ENCODE measurements around the gene RRP8.

RRP8 gene

DNA sequence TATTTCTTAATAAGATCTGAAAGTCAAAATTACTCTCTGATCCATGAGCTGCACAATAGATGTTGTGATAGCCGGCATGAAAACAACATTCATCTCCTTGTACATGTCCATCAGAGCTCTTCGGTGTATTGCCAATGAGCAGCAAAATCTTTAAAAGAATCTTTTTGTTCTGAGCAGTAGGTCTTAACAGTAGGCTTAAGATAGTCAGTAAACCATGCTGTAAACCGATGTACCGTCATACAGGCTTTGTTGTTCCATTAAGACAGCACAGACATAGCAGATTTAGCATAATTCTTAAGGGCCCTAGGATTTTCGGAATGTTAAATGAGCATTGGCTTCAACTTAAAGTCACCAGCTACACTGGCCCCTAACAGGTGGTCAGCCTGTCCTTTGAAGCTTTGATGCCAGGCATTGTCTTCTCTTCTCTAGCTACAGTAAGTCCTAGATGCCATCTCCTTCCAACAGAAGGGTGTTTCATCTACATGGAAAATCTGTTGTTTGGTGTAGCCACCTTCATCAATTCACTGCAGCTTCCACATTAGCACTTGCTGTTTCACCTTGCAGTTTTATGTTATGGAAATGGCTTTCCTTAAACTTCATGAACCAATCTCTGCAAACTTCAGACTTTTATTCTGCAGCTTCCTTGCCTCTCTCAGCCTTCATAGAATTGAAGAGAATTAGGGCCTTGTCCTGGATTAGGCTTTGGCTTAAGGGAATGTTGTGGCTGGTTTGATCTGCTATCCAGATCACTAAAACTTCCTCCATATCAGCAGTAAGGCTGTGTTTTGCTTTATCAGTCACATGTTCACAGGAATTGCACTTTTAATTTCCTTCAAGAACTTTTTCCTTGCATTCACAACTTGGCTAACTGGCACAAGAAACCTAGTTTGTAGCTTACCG, 28.4 kb downstream of the RRP8 start:
- Histone ChIP-seq H3K27me3 (ENCODE audit: control insufficient read depth, insufficient read depth, low read length) (no peaks in the 10 kb centered on the region; the same call in 1 of the 2 replicates), H3K9me3 (ENCODE audit: control insufficient read depth, insufficient read depth, low read length) (no peaks in the 10 kb centered on the region), H3K4me1 (ENCODE audit: control insufficient read depth, insufficient read depth, low read length) (no peaks in the 10 kb centered on the region), H3K27ac (ENCODE audit: low read depth, low read length) (no peak overlapping the region), H3K9ac (ENCODE audit: low read depth, low read length) (no peak overlapping the region), H3K4me3 (ENCODE audit: low read depth, low read length) (no peak overlapping the region), H3K36me3 (ENCODE audit: control insufficient read depth, insufficient read depth, low read length) (no peaks in the 10 kb centered on the region)

DNA sequence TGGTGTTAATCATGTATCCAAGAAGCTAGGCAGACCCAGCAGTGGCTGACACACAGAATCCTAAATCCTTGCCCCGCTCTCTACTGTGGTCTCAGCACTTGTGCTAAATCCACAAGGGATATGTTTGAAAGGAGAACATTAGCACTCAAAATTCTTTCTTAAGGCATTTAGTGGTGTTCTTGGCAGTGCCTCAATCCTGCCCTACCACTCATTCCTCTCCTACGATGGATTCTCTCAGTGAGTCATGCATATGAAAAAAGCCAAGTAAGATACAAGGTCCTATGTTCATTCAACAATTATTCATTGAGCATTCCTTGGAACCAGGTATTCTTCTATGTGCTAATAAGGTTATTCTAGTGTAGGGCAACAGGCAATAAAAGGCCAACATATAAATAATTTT, 31.2 kb downstream of the RRP8 start:
- no peak overlapping the region for H3K9ac ChIP-seq (ENCODE audit: low read depth, low read length)
- H3K36me3 ChIP-seq (ENCODE audit: control insufficient read depth, insufficient read depth, low read length), result no peaks in the 10 kb centered on the region
- H3K27ac ChIP-seq (ENCODE audit: low read depth, low read length), result no peak overlapping the region

DNA sequence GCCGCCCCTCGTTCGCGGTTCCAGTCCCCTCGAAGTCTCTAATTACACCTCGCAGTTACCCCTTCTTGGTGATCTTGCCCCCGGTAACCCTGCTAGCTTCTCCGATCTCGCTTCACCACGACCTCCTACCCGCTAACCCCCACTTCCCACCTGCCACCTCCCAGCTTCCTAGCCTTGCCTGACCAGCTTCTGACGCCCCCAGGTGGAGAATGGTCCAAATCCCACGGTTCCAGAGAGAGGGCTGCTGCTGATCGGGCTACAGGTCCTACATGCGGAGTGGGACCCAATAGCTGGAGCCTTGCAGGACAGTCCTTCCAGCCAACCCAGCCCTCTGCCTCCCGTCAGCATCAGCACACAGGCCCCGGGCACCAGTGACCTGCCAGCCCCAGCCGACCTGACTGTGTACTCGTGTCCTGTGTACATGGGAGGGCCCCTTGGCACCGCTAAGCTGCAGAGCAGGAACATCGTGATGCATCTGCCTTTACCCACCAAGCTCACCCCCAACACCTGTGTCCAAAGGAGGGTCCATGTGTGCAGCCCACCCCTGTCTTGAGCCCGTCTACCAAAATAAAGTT, 31.9 kb downstream of the RRP8 start:
- Histone ChIP-seq H3K9me3 (ENCODE audit: control insufficient read depth, insufficient read depth, low read length) (no peaks in the 10 kb centered on the region), H3K36me3 (ENCODE audit: control insufficient read depth, insufficient read depth, low read length) (no peaks in the 10 kb centered on the region), H3K9ac (ENCODE audit: low read depth, low read length) (no peak overlapping the region), H3K27ac (ENCODE audit: low read depth, low read length) (no peak overlapping the region), H3K4me1 (ENCODE audit: control insufficient read depth, insufficient read depth, low read length) (no peaks in the 10 kb centered on the region; the same call in 1 of the 2 replicates), H3K27me3 (ENCODE audit: control insufficient read depth, insufficient read depth, low read length) (no peaks in the 10 kb centered on the region; the same call in 1 of the 2 replicates), H3K4me3 (ENCODE audit: low read depth, low read length) (peak overlapping the region; percentile 41; the same call in 1 of the 2 replicates)

More for the DNA sequence above, 31.2 kb downstream of the RRP8 start:
- no peaks in the 10 kb centered on the region; the same call in 1 of the 2 replicates for H3K4me1 ChIP-seq (ENCODE audit: control insufficient read depth, insufficient read depth, low read length)
- H3K27me3 ChIP-seq (ENCODE audit: control insufficient read depth, insufficient read depth, low read length), result no peaks in the 10 kb centered on the region; the same call in 1 of the 2 replicates
- H3K4me3 ChIP-seq (ENCODE audit: low read depth, low read length), result no peak overlapping the region
- H3K9me3 ChIP-seq (ENCODE audit: control insufficient read depth, insufficient read depth, low read length), result no peaks in the 10 kb centered on the region

DNA sequence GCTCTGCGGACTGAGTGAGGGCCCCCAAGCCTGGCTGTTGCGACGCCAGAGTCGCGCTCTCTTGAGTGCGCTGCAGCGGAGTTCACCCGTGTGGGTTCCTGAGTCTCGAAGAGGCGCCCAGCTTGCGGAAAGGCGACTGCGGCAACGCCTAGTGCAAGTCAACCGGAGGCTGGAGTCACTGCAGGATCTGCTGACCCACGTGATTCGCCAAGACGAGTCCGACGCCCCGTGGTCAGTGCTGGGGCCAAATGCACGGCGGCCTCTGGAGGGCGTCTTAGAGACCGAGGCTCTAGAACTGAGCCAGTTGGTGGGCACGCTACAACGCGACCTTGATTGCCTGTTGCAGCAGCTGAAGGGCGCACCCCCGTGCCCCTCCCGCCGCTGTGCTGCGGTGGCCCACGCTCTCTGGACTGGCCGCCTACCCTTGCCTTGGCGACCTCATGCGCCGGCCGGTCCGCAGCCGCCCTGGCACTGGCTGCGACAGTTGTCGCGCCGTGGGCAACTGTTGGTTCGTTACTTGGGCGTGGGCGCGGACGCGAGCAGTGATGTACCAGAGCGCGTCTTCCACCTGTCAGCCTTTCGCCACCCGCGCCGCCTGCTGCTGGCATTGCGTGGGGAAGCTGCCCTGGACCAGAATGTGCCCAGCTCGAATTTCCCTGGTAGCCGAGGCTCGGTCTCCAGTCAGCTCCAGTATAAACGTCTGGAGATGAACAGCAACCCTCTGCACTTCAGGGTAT, 32.6 kb downstream of the RRP8 start:
- Histone ChIP-seq H3K4me3 (ENCODE audit: low read depth, low read length) (peak overlapping the region; percentile 41; the same call in 1 of the 2 replicates), H3K27ac (ENCODE audit: low read depth, low read length) (no peak overlapping the region), H3K36me3 (ENCODE audit: control insufficient read depth, insufficient read depth, low read length) (no peaks in the 10 kb centered on the region), H3K9me3 (ENCODE audit: control insufficient read depth, insufficient read depth, low read length) (no peaks in the 10 kb centered on the region), H3K27me3 (ENCODE audit: control insufficient read depth, insufficient read depth, low read length) (no peaks in the 10 kb centered on the region; the same call in 1 of the 2 replicates), H3K9ac (ENCODE audit: low read depth, low read length) (no peak overlapping the region), H3K4me1 (ENCODE audit: control insufficient read depth, insufficient read depth, low read length) (no peaks in the 10 kb centered on the region; the same call in 1 of the 2 replicates)

DNA sequence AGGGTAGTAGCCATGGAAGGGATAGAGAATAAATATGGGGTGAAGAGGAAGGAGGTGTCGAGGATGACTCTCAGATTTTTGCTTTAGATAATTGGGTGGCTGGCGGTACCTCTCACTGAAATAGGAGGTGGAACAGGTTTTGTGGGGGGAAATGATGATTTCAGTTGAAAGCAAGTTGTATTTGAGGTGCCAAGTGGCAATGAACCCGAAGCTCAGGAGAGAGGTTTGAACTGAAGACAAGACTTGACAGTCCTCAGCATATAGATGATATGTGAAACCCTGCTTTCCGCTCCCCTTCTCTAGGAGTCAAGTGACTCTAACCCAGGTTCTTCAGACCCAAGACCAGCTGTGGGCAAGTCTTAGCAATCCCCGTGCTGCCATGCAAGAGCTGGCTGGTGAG, 33.7 kb downstream of the RRP8 start:
- Histone ChIP-seq H3K36me3 (ENCODE audit: control insufficient read depth, insufficient read depth, low read length) (no peaks in the 10 kb centered on the region), H3K27ac (ENCODE audit: low read depth, low read length) (no peak overlapping the region), H3K27me3 (ENCODE audit: control insufficient read depth, insufficient read depth, low read length) (no peaks in the 10 kb centered on the region; the same call in 1 of the 2 replicates), H3K9ac (ENCODE audit: low read depth, low read length) (no peak overlapping the region), H3K4me1 (ENCODE audit: control insufficient read depth, insufficient read depth, low read length) (peaks cover 8% of the 10 kb centered on the region), H3K4me3 (ENCODE audit: low read depth, low read length) (no peak overlapping the region), H3K9me3 (ENCODE audit: control insufficient read depth, insufficient read depth, low read length) (no peaks in the 10 kb centered on the region)

DNA sequence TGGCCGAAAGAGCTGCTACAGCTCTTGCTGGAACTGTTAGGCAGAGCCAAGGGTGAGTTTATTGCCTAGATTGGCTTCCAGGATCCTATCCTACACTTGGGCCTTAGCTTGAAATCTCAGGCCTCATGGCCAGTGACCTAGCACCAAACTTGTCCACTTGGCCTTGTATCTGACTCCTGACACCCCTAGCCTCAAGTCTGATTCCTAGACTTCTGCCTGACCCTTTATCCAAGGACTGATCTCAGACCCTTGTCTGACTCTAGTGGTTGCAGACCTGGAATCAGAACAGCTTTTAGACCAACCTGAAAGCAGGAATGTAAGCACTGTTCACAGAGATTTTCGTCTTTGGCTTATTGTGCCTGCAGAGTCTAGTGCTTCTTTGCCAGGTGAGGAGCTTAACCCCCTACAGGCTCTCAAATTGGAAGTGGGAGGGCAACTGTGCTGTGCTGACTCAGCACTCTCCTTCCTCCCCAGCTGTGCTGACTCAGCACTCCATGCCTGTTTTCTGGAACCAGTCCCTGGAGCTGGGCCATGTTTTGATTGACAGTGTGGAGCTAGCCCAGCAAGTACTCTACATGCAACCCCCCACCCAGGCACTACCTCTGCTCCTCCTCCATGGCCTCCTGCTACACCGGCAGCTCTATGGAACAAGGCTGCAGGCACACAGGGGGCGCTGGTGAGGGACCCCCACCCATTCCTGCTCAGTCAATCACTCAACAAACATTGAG, 35.1 kb downstream of the RRP8 start:
- no peak overlapping the region for H3K9ac ChIP-seq (ENCODE audit: low read depth, low read length)
- no peaks in the 10 kb centered on the region for H3K9me3 ChIP-seq (ENCODE audit: control insufficient read depth, insufficient read depth, low read length)
- H3K4me1 ChIP-seq (ENCODE audit: control insufficient read depth, insufficient read depth, low read length), result peaks cover 16% of the 10 kb centered on the region
- no peak overlapping the region for H3K27ac ChIP-seq (ENCODE audit: low read depth, low read length)
- no peaks in the 10 kb centered on the region for H3K36me3 ChIP-seq (ENCODE audit: control insufficient read depth, insufficient read depth, low read length)
- H3K4me3 ChIP-seq (ENCODE audit: low read depth, low read length), result no peak overlapping the region
- no peaks in the 10 kb centered on the region; the same call in 1 of the 2 replicates for H3K27me3 ChIP-seq (ENCODE audit: control insufficient read depth, insufficient read depth, low read length)

DNA sequence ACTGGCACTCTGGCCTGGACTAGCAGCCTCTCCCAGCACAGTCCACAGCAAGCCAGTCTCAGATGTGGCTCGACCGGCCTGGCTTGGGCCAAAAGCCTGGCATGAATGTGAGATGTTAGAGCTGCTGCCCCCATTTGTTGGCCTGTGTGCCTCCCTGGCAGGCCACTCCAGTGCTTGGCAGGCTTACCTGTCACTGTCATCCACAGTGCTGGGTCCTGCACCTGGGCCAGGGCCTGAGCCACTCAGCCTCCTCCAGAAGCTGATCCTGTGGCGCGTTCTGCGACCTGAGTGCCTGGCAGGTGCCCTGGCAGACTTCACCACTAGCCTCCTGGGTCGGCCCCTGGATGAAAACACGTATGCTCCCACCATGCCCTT, 36.1 kb downstream of the RRP8 start:
- Histone ChIP-seq H3K36me3 (ENCODE audit: control insufficient read depth, insufficient read depth, low read length) (no peaks in the 10 kb centered on the region), H3K4me1 (ENCODE audit: control insufficient read depth, insufficient read depth, low read length) (peaks cover 16% of the 10 kb centered on the region), H3K4me3 (ENCODE audit: low read depth, low read length) (no peak overlapping the region), H3K9ac (ENCODE audit: low read depth, low read length) (no peak overlapping the region), H3K27ac (ENCODE audit: low read depth, low read length) (no peak overlapping the region), H3K9me3 (ENCODE audit: control insufficient read depth, insufficient read depth, low read length) (no peaks in the 10 kb centered on the region), H3K27me3 (ENCODE audit: control insufficient read depth, insufficient read depth, low read length) (no peaks in the 10 kb centered on the region; the same call in 1 of the 2 replicates)

DNA sequence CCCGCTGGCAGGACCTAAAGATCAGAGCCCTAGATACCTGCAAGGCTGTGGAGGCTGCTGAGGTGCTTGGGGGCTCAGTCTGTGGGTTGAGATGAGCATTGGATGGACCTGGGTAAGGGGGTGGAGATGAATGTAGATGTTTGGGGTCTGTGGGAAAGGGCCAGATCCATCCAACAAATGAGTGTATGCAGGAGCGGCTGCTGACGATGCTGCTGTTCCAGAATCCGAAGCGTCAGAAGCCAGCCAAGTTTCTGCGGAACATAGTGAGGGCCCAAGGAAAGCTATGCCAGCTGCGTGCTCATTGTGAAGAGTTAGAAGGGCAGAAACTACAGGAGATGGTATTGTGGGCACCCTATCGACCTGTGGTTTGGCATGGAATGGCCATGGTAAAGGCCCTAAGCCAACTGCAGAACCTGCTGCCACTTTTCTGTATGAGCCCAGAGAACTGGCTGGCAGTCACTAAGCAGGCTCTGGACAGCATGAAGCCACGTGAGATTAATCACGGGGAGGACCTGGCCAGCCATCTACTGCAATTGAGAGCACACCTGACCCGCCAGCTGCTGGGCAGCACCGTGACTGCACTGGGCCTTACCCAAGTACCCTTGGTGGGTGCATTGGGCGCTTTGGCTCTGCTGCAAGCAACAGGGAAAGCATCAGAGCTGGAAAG, 36.6 kb downstream of the RRP8 start:
- H3K4me1 ChIP-seq (ENCODE audit: control insufficient read depth, insufficient read depth, low read length), result peaks cover 16% of the 10 kb centered on the region
- H3K36me3 ChIP-seq (ENCODE audit: control insufficient read depth, insufficient read depth, low read length), result no peaks in the 10 kb centered on the region
- no peaks in the 10 kb centered on the region for H3K9me3 ChIP-seq (ENCODE audit: control insufficient read depth, insufficient read depth, low read length)
- no peak overlapping the region for H3K4me3 ChIP-seq (ENCODE audit: low read depth, low read length)
- H3K27me3 ChIP-seq (ENCODE audit: control insufficient read depth, insufficient read depth, low read length), result no peaks in the 10 kb centered on the region; the same call in 1 of the 2 replicates
- no peak overlapping the region for H3K9ac ChIP-seq (ENCODE audit: low read depth, low read length)
- H3K27ac ChIP-seq (ENCODE audit: low read depth, low read length), result no peak overlapping the region

DNA sequence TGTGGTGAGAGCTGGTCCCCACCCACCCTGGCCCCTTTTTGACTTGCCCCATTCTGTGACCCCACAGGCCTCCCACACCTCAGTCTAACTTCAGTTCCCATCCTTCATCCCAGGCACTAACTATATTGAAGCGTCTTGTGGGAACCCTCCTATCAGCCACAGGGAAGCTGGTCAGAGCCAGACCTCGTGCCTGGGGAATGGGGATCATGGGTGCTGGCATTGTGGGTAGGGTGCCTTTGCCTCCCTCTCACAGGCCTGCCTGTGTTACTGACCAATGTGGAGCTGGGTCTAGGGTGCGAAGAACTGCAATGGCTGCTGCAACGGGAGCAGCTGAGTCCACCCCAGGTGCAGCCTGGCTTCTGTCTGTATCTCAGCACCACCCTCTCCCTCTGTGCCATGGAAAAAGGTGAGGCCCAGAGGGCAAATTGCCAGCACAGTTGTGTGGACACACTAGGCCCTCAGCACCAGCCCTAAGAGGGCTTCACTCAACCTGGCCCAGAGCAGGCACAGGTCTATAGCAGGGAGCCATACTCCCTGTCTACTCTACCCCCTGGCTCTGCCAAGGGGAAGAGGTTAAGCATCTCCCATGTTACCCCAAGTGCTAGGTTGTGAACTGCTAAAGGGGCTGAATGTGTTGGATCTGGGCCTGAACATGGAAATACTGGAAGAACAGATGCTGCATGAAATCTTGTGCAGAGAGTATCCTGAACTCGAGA, 37.3 kb downstream of the RRP8 start:
- Histone ChIP-seq H3K4me1 (ENCODE audit: control insufficient read depth, insufficient read depth, low read length) (peaks cover 16% of the 10 kb centered on the region), H3K4me3 (ENCODE audit: low read depth, low read length) (no peak overlapping the region), H3K9me3 (ENCODE audit: control insufficient read depth, insufficient read depth, low read length) (no peaks in the 10 kb centered on the region), H3K36me3 (ENCODE audit: control insufficient read depth, insufficient read depth, low read length) (no peaks in the 10 kb centered on the region), H3K9ac (ENCODE audit: low read depth, low read length) (no peak overlapping the region), H3K27me3 (ENCODE audit: control insufficient read depth, insufficient read depth, low read length) (no peaks in the 10 kb centered on the region; the same call in 1 of the 2 replicates), H3K27ac (ENCODE audit: low read depth, low read length) (no peak overlapping the region)
